GOT3 (cell line): ENCODE results near the gene TENM4.

Experiments
- DNase-seq: peaks from one replicate; lab custom pipeline; 2025; ENCODE audit warnings: mixed read lengths; lab: John Stamatoyannopoulos, UW

TENM4 gene

DNA sequence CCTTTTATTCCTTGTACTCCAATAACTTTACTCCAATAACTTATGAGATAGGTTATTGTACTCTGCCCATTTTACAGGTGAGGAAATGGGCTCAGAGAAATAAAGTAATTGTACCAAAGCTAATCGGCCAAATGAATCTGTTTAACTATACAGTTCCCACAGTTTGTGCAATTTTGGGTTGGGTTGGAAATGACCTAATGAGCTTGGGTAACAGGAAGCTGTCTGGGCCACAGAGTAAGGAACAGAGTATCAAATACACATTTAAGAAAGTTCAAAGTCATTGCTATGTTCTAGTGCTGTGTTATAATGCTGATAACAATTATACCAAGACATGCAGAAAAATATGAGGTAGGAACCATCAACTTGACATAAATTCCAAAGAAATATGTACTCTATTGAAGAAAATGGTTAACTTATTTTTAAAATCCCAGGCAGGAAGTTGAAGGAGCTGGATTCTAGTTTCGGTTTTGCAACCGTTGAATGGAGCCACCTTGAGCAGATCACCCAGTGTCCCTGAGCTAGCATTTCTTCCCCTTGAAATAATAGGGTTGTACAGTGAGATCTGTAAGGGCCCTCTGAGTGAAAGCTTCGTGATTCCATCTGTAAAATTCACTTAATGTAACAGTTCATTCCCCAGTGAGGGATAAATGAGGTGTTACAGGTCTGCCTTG lies 505.3 kb downstream of the TENM4 start:
- DNase-seq = no peak

- DNase-seq = no peak
Observed at GRCh38 chr11:78933350-78933749, 507.5 kb downstream of the TENM4 start.

DNA sequence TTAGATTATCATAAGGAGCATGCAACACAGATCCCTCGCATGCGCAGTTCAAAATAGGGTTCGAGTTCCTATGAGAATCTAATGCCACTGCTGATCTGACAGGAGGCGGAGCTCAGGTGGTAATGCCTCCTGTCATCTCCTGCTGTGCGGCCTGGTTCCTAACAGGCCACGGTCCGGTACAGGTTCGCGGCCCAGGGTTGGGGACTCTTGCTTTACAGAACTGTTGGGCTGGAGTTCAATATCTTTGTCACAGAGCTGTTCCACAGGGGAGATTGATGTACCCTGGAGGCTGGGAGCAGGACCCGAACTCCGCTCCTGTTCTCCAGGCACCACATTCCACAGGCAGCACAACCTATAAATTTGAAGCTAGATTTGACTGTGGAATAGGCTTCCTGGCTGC lies 508.1 kb downstream of the TENM4 start:
- no peak for DNase-seq

DNA sequence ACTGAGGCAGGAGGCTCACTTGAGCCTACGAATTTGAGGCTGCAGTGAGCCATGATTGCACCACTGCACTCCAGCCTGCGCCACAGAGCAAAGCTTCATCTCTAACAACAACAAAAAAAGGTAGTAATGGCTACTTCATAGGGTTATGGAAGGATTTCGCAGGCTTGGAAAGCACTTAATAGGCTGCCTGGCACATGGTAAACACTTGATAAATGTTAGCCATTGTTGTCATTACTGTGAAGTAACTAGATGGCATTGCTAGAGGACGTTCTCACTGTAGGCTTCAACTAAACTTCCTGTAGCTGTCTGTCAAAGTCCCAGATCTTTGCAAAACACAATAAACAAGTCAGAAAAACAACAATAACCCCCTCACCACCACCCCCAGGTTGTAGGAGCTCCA lies 508.9 kb downstream of the TENM4 start:
- no peak for DNase-seq

DNA sequence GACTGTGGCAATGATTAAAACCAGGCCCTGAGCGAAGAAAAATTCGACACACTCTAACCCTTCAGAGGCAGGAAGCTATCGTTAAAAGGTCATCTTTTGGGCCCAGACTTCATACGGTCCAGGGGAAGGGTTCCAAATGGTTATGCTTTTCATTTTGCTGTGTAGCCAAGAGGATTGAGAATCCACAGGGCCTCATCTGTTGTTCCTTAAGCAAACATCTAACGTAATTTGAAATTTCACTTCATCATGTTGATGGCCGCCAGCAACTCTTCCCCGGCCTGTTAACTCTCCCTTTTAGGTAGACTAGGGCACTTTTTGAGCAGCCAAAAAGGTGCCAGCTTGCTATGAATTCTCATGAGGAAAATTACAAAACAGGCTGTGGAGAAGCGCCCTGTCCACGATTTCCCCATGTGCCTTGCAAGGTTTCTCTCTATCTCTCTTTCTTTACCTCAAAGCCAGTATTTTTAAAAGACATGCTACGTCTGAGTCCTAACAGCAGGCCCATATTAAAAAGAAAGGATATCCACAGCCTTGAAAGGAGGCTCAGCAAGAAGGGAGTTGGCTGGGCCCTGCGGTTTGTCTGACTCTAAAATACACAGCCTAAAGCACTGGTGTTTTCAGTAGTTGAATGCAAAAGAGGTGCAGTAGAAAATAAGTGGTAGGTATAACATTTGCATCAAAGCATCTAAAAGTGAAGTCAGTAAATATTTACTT lies 509.9 kb downstream of the TENM4 start:
- DNase-seq = no peak

DNA sequence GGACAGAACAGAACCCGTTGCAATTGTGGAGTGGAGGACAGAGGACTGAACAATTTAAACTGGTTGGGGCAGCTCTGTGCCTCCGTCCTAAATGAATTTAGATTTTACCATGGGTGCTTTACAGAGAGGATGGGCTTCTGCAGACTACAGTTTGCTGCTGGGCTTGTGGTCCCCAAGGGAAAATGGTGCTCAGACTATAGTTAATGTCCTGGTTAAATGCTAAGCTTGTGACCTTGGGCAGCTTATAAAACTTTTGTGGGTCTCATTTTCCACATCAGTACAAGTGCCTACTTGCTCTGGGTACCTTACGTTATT lies 511.0 kb downstream of the TENM4 start:
- no peak for DNase-seq

- no peak for DNase-seq
Observed at GRCh38 chr11:78929207-78929905, 511.5 kb downstream of the TENM4 start.

DNA sequence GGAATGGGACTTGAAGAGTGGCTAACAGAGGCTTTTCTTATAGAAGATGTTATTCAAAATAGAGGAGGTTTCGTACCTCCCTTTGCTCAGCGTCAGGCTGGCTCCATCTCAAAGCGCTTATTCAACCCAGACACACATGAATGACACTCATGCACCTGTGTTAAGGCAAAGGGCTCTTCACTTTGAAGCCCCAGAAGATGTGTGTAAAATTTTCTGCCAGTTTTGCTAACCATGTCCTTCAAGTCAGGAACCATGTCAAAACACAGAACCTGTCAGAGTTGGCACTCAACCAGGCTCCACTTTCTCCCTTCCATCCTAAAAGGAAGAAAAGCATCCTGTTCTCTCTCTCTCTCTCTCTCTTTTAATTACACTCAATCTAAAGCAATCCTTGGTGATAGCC lies 513.3 kb downstream of the TENM4 start:
- no peak for DNase-seq

- no peak for DNase-seq
Observed at GRCh38 chr11:78926633-78927338, 514.0 kb downstream of the TENM4 start.

GRCh38 chr11:78925387-78925786 lies 515.4 kb downstream of the TENM4 start:
- no peak for DNase-seq

DNA sequence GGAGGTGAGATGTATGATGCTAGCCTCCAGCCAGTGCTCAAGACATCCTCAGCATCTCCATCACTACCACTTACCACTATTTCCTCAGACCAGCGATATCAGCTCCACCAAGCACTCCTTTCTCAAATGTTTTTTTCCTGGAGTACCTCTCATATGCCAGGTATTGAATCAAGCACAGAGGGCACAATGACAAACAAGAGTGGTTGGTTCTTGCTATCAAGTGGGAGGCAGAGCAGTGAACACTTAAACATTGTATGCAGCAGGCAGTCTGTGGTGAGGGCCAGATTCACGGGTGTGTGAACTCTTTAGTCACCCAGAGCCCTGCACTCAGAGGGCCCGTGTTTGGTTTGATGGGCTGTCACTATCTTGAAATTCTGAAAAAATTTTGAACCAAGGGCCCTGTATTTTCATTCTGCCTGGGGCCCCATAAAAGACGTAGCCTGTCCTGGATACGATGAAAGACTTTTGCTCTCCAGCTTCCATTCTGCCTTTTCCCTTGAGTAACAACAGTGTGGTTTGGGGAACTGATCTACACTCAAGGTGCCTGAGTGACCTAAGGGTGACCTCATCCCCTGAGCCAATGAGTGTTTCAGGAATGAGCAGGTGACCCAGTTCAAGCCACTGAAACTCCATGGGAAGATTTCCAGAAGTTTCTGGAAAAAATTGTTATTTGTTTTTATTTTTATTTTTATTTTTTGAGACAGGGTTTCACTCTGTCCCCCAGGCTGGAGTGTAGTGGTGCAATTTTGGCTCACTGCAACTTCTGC lies 517.8 kb downstream of the TENM4 start:
- no peak for DNase-seq

- no peak for DNase-seq
Observed at GRCh38 chr11:78921509-78921908, 519.3 kb downstream of the TENM4 start.

DNA sequence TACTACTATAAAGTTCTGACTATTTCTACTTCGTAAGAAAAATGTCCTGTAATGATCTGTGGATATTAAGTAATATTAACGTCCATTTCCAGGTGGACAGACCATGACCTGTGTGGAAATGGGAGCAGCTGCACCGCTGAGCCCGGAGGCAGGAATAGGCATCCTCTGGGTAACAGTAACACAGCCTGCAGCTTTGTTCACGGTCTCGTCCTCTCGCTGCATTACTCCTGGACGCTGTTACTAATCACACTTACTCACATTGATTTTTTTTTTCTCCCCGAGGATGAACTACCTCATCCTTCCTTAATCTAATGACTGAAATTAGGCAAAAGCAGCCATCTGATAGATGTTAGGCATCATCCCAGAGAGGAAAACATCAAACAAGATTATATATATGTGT lies 520.5 kb downstream of the TENM4 start:
- no peak for DNase-seq

- DNase-seq = no peak
Observed at GRCh38 chr11:78916759-78917158, 524.1 kb downstream of the TENM4 start.

DNA sequence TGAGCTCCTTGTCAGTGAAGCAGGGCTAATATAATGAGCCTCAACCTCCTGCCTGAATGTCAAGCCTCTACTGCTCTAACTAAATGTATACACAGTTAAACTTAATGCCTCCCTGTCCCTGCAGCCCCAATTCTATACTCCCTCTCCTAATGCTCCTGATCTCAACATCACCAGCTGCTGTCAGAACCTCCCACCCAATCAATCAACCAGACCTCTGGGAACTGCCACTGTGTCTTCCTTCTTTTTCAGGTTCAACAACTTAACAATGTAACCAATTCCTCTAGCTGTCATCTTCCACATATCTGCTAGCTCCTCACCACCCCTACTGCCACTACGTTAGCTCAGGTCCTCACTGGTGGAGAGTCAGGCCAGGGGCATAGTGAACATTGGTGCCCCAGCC lies 526.3 kb downstream of the TENM4 start:
- no peak for DNase-seq

DNA sequence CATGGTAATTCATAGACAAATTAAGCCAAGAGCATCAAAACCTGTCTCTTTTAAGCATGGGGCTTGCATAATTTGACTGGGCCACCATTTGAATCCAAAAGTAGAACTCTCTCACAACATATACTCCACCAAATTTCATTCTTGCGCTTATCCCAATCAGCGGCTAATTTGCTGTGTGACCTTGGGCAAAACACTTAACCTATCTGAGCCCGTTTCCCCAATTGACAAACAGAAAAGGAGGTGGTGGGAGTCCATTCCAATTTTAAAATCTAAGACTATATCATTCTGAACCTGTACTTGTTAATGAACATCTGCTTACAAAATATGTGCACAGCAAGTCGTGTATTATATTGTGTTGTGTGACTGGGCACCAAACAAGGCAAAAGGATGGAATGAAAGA lies 528.1 kb downstream of the TENM4 start:
- no peak for DNase-seq

DNA sequence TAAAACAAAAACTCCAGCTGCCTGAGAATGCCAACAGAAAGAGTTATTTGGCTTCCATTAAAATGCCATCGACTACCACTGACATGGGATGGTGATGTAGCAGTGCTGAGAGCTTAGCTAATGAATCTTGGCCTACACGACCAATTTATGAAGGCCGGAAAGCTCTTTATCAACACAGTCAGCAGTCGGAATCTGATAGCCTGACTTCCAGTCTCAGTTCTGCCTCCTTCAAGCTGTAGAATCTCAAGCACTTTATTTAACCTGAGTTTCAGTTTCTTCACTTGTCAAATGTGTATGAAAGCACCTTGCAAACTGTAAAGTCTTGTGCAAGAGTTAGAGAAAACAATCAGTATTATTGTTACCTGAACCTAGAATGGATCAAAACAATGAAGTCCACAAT lies 530.5 kb downstream of the TENM4 start:
- DNase-seq = no peak

GRCh38 chr11:78909386-78909785 lies 531.4 kb downstream of the TENM4 start:
- no peak for DNase-seq

DNA sequence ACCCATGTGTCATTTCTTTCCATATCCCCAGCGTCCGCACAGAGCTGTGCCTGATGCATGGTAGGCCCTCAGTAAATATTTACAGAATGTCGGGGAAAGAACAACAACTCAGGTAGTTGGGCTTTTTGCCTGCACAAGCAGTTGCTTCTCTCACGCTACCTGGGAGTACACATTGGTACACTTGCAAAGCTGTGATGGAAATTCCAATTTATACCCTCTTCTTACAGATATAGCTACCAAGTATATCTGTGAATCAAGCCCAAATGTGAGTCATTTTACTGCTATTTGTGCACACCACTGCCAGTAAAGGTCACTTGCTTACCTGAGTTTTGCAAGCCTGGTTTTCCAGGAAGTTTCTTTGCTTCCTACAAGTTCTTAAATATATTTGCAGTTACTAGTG lies 533.2 kb downstream of the TENM4 start:
- DNase-seq = no peak

- DNase-seq = no peak
Observed at GRCh38 chr11:78906566-78906965, 534.3 kb downstream of the TENM4 start.

- DNase-seq = no peak
Observed at GRCh38 chr11:78905756-78906155, 535.1 kb downstream of the TENM4 start.
